GM23338 (cell line): ENCODE measurements around the gene RFX3. TPM values are rescaled to one million over a fixed set of nuclear protein-coding genes. Genes with fewer than 3 reads are reported as not detected.

Experiments used
- ATAC-seq: fragments of 200-7000 bp; cut with Tn5 transposase; 3 replicates; pipeline ENCODE4 v1.9.1; 2020
- DNase-seq: peaks from one replicate; pipeline ENCODE4 v3.0.0-alpha.2; 2015; ENCODE audit warnings: low spot score
- H2AFZ ChIP-seq: fragments of 200-600 bp; sonication (generic); 2 replicates; pipeline ENCODE4 v1.8.0; 2016; ENCODE audit warnings: antibody characterized with exemption, mild to moderate bottlenecking, moderate library complexity
- H3F3A ChIP-seq: fragments of 200-600 bp; sonication (generic); replicated peaks from 2 replicates; pipeline ENCODE4 v1.8.0; 2017; ENCODE audit warnings: antibody characterized with exemption, mixed run types, low read depth
- H3K27ac ChIP-seq: fragments of 200-600 bp; sonication (generic); 2 replicates; pipeline ENCODE4 v1.6.1; 2016; ENCODE audit warnings: low read depth
- H3K27me3 ChIP-seq: fragments of 200-600 bp; sonication (generic); 2 replicates; pipeline ENCODE4 v1.8.0; 2016; ENCODE audit warnings: mild to moderate bottlenecking, mixed run types, moderate library complexity; ENCODE audit not compliant: insufficient read depth
- H3K36me3 ChIP-seq: fragments of 200-600 bp; sonication (generic); 2 replicates; pipeline ENCODE4 v1.8.0; 2016; ENCODE audit warnings: mild to moderate bottlenecking; ENCODE audit not compliant: insufficient read depth
- H3K4me1 ChIP-seq: fragments of 200-600 bp; sonication (generic); 2 replicates; pipeline ENCODE4 v1.8.0; 2016; ENCODE audit warnings: mild to moderate bottlenecking, moderate library complexity; ENCODE audit not compliant: insufficient read depth
- H3K4me2 ChIP-seq: fragments of 200-600 bp; sonication (generic); 2 replicates; pipeline ENCODE4 v1.7.1; 2017; ENCODE audit warnings: mixed run types
- H3K4me3 ChIP-seq: fragments of 200-600 bp; sonication (generic); 2 replicates; pipeline ENCODE4 v1.6.1; 2016; ENCODE audit warnings: mixed run types
- H3K79me2 ChIP-seq: fragments of 200-600 bp; sonication (generic); replicated peaks from 2 replicates; pipeline ENCODE4 v1.8.0; 2017; ENCODE audit warnings: mild to moderate bottlenecking; ENCODE audit not compliant: insufficient read depth
- H3K9me2 ChIP-seq: fragments of 200-600 bp; sonication (generic); 2 replicates; pipeline ENCODE4 v1.8.0; 2017; ENCODE audit not compliant: insufficient read depth
- H4K20me1 ChIP-seq: fragments of 200-600 bp; sonication (generic); replicated peaks from 2 replicates; pipeline ENCODE4 v1.8.0; 2017; ENCODE audit warnings: mild to moderate bottlenecking; ENCODE audit not compliant: insufficient read depth
- H3K27ac Mint-ChIP-seq: 2 replicates; pipeline ENCODE4 v1.8.0; 2020; ENCODE audit warnings: inconsistent platforms, mild to moderate bottlenecking, moderate library complexity, mixed read lengths
- H3K27me3 Mint-ChIP-seq: 3 replicates; pipeline ENCODE4 v1.8.0; 2022; ENCODE audit warnings: low read depth, mild to moderate bottlenecking, moderate library complexity, mixed read lengths, inconsistent platforms; ENCODE audit not compliant: insufficient read depth, poor library complexity
- H3K36me3 Mint-ChIP-seq: 3 replicates; pipeline ENCODE4 v1.8.0; 2021; ENCODE audit warnings: low read depth, mild to moderate bottlenecking, inconsistent platforms, moderate library complexity, mixed read lengths
- H3K4me1 Mint-ChIP-seq: 3 replicates; pipeline ENCODE4 v1.8.0; 2020; ENCODE audit warnings: mild to moderate bottlenecking, inconsistent platforms, mixed read lengths
- H3K4me3 Mint-ChIP-seq: 3 replicates; pipeline ENCODE4 v1.8.0; 2021; ENCODE audit warnings: moderate library complexity, mild to moderate bottlenecking, inconsistent platforms, mixed read lengths
- H3K9me3 Mint-ChIP-seq: 3 replicates; pipeline ENCODE4 v1.8.0; 2020; ENCODE audit warnings: moderate library complexity, mild to moderate bottlenecking, inconsistent platforms, mixed read lengths
- EZH2 ChIP-seq: fragments of 200-600 bp; sonication (generic); IDR thresholded peaks from one replicate; pipeline ENCODE4 v1.8.0; 2017; ENCODE audit warnings: antibody characterized with exemption, mild to moderate bottlenecking, low read depth; ENCODE audit not compliant: unreplicated experiment
- JUNB ChIP-seq: IDR thresholded peaks from one replicate; pipeline ENCODE4 v1.6.1; 2016; ENCODE audit warnings: antibody characterized with exemption; ENCODE audit not compliant: unreplicated experiment
- NANOG ChIP-seq: IDR thresholded peaks from 2 replicates; pipeline ENCODE4 v1.6.1; 2016; ENCODE audit warnings: antibody characterized with exemption, borderline replicate concordance
- POLR2AphosphoS5 ChIP-seq: IDR thresholded peaks from 2 replicates; pipeline ENCODE4 v1.6.1; 2016; ENCODE audit warnings: antibody characterized with exemption, low read depth
- REST ChIP-seq: IDR thresholded peaks from one replicate; pipeline ENCODE4 v1.6.1; 2018; ENCODE audit warnings: antibody characterized with exemption; ENCODE audit not compliant: unreplicated experiment
- ZNF114 ChIP-seq: fragments of 250-450 bp; sonication (Bioruptor Pico); IDR thresholded peaks from 2 replicates; pipeline ENCODE4 v1.5.0; 2020; ENCODE audit warnings: mild to moderate bottlenecking, moderate library complexity
- ZNF462 ChIP-seq: fragments of 250-450 bp; sonication (Bioruptor Pico); IDR thresholded peaks from 2 replicates; pipeline ENCODE4 v1.5.0; 2020; ENCODE audit warnings: mild to moderate bottlenecking, moderate library complexity
- polyA plus RNA-seq: library from polyadenylated mRNA; unstranded; fragments of >200 nt; fragmentation: Nextera tagmentation; extraction: Ambion mirVana; gene quantifications from 2 replicates; pipeline ENCODE4 v1.2.1, GENCODE V29; 2016
- total RNA-seq: library from RNA; depleted of rRNA; stranded (reverse); fragments of >200 nt; shearing (Covaris generic); gene quantifications from 2 replicates; pipeline ENCODE4 v1.2.3, GENCODE V29; 2014
- TF ChIP-seq, protein P1 (sequence below): IDR thresholded peaks from 2 replicates; pipeline ENCODE4 v1.6.1; 2016; ENCODE audit warnings: antibody characterized with exemption

Gene RFX3
- total and polyA plus RNA-seq, 2 experiments from 2014 or later, result 9.8 to 22.1 TPM

- Histone ChIP-seq H3K79me2 (no peaks in the 10 kb centered on the region), H3K9me2 (no peaks in the 10 kb centered on the region), H3K27ac (no peak overlapping the region), H4K20me1 (no peaks in the 10 kb centered on the region), H3K4me1 (0 out of 2 replicates have a peak, but pooled peaks cover 3% of the 10 kb centered on the region), H2AFZ (no peak overlapping the region), H3K36me3 (no peaks in the 10 kb centered on the region), H3K4me3 (no peak overlapping the region), H3F3A (no peaks in the 10 kb centered on the region), H3K4me2 (no peak overlapping the region), H3K27me3 (no peaks in the 10 kb centered on the region)
- no peaks in the 10 kb centered on the region for H3K9me3 Mint-ChIP-seq
- H3K27me3 Mint-ChIP-seq, result no peaks in the 10 kb centered on the region
- DNase-seq (no peak), ATAC-seq (no peak)
- no peak for TF ChIP-seq ZNF462 (CRISPR knock-in tag)
- TF ChIP-seq JUNB, result no peak
- no peak for TF ChIP-seq ZNF114 (CRISPR knock-in tag)
- TF ChIP-seq, protein P1, sequence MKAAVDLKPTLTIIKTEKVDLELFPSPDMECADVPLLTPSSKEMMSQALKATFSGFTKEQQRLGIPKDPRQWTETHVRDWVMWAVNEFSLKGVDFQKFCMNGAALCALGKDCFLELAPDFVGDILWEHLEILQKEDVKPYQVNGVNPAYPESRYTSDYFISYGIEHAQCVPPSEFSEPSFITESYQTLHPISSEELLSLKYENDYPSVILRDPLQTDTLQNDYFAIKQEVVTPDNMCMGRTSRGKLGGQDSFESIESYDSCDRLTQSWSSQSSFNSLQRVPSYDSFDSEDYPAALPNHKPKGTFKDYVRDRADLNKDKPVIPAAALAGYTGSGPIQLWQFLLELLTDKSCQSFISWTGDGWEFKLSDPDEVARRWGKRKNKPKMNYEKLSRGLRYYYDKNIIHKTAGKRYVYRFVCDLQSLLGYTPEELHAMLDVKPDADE, result no peak
- no peak for TF ChIP-seq POLR2AphosphoS5
- TF ChIP-seq EZH2, result no peak
- TF ChIP-seq NANOG, result no peak
- TF ChIP-seq REST, result no peak
- no peak overlapping the region for H3K27ac Mint-ChIP-seq
- no peaks in the 10 kb centered on the region for H3K36me3 Mint-ChIP-seq
- no peaks in the 10 kb centered on the region for H3K4me1 Mint-ChIP-seq
- no peak overlapping the region for H3K4me3 Mint-ChIP-seq
Observed at GRCh38 chr9:3329361-3329760, 196.4 kb downstream of the RFX3 start.
